Measurements from ENCODE around the gene GALNT17.

GALNT17 gene

GRCh38 chr7:71236230-71237105, 104.5 kb downstream of the GALNT17 start:
- Histone ChIP-seq H3K9ac (no peak overlapping the region), H3K27ac (no peak overlapping the region), H3K4me2 (no peak overlapping the region), H3K27me3 (no peaks in the 10 kb centered on the region), H3K4me1 (no peaks in the 10 kb centered on the region), H3K36me3 (no peaks in the 10 kb centered on the region), H3K4me3 (no peak overlapping the region), H3K9me3 (replicated peaks in 1 of 11) (peaks cover 2 to 14% (median 8%) of the 10 kb centered on the region in 11 experiments; a peak in 12 of 22 replicates), H4K20me1 (no peaks in the 10 kb centered on the region)
- no peak for TF ChIP-seq Cebpa-rat (IDR thresholded peaks at IDR 0.05)

DNA sequence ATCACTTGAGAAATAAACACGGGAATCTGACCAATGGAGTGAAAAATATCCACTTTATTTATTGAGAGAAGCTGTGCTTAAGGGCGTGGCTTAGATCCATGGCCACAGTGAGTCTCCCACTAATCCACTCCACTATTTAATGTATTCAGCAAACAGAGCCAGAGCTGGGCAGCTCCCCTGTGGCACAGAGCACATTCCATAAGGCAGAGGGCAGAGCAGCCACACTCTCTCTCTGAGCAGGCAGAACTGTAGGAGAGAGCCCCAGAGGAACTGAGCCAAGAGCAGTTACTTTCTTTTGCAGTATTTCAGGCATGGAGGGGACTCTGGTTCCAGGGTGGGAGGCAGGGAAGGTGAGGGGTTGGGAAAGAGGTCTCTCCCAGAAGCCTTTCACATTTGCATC, 106.0 kb downstream of the GALNT17 start:
- no peaks in the 10 kb centered on the region for H4K20me1 ChIP-seq
- H3K4me1 ChIP-seq = no peaks in the 10 kb centered on the region
- no peaks in the 10 kb centered on the region for H3K36me3 ChIP-seq
- no peak overlapping the region for H3K27ac ChIP-seq
- no peak overlapping the region for H3K4me3 ChIP-seq
- H3K27me3 ChIP-seq = no peaks in the 10 kb centered on the region
- no peak overlapping the region for H3K9ac ChIP-seq
- peaks cover 0 to 7% (median 0%) of the 10 kb centered on the region in 11 experiments; a peak in 9 of 22 replicates for H3K9me3 ChIP-seq (replicated peaks in 1 of 11)
- TF ChIP-seq Cebpa-rat (IDR thresholded peaks at IDR 0.05) = no peak
- H3K4me2 ChIP-seq = no peak overlapping the region

GRCh38 chr7:71238581-71239295, 106.8 kb downstream of the GALNT17 start:
- Histone ChIP-seq H3K9ac (no peak overlapping the region), H3K4me1 (no peaks in the 10 kb centered on the region), H4K20me1 (no peaks in the 10 kb centered on the region), H3K27me3 (no peaks in the 10 kb centered on the region), H3K4me3 (no peak overlapping the region), H3K27ac (no peak overlapping the region), H3K36me3 (no peaks in the 10 kb centered on the region), H3K4me2 (no peak overlapping the region), H3K9me3 (replicated peaks in 1 of 11) (peaks cover 0 to 7% (median 0%) of the 10 kb centered on the region in 11 experiments; a peak in 9 of 22 replicates)
- no peak for TF ChIP-seq Cebpa-rat (IDR thresholded peaks at IDR 0.05)

GRCh38 chr7:71239586-71240268, 107.8 kb downstream of the GALNT17 start:
- H3K4me2 ChIP-seq = no peak overlapping the region
- no peaks in the 10 kb centered on the region for H3K4me1 ChIP-seq
- no peak overlapping the region for H3K4me3 ChIP-seq
- no peaks in the 10 kb centered on the region for H3K27me3 ChIP-seq
- no peak for TF ChIP-seq Cebpa-rat (IDR thresholded peaks at IDR 0.05)
- peaks cover 0 to 7% (median 0%) of the 10 kb centered on the region in 11 experiments; a peak in 9 of 22 replicates for H3K9me3 ChIP-seq (replicated peaks in 1 of 11)
- H3K36me3 ChIP-seq = no peaks in the 10 kb centered on the region
- no peaks in the 10 kb centered on the region for H4K20me1 ChIP-seq
- H3K27ac ChIP-seq = no peak overlapping the region
- H3K9ac ChIP-seq = no peak overlapping the region

DNA sequence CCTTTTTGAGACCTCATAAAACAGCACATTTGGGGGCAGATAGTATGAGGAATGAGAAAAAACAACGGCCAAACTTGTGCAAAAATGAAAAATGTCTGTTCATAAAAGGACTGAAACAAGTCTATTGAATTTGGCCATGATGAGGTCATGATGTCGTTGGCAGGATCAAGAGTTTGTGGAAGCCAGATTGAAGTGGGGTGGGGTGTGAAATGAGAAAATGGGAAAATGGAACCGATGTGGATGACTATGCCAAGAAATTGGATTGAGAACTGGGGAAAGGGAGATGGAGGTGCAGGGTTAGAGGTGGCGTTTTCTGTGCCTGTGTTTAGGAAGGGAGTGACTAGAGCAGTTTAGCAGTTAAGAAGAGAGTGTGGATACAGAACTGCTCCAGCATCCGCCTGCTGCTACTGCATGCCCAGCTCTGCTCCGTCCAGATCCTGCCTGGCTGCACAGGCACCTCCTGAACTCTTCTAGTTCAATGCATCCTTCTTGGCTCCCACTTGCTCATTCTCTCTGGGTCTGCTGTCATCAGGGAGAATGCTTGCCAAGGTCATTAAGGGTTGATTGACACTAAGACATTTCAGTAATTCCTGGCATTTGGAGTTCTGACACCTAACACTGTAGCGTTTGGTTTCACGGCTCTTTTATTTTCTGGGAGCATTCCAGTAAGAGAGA, 111.9 kb downstream of the GALNT17 start:
- H3K4me2 ChIP-seq = no peak overlapping the region
- no peak for TF ChIP-seq Cebpa-rat (IDR thresholded peaks at IDR 0.05)
- H3K4me1 ChIP-seq = no peaks in the 10 kb centered on the region
- no peaks in the 10 kb centered on the region for H3K27me3 ChIP-seq
- H4K20me1 ChIP-seq = no peaks in the 10 kb centered on the region
- no peaks in the 10 kb centered on the region for H3K36me3 ChIP-seq
- no peak overlapping the region for H3K27ac ChIP-seq
- no peak overlapping the region for H3K4me3 ChIP-seq
- peaks cover 0 to 7% (median 0%) of the 10 kb centered on the region in 11 experiments; a peak in 9 of 22 replicates for H3K9me3 ChIP-seq (replicated peaks in 1 of 11)
- no peak overlapping the region for H3K9ac ChIP-seq

DNA sequence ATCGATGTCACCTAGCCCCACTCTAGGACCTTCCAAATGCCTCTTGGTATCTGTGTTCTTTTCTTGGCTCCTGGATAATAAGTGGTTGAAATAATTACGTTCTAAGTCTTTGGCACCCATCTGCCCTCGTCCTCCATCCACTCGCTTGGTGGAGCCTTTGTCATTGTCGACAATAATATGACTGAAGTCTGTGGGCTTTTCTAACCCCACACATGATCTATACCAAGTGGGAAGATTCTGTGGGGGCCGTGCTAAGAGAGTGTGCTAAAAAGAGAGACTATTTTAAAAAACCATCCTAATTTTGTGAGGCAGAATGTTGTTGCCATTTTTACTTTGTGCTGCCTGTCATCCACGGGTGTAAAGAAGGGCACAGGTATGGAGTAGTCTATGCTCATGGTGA, 113.1 kb downstream of the GALNT17 start:
- Histone ChIP-seq H3K4me3 (no peak overlapping the region), H3K4me1 (no peaks in the 10 kb centered on the region), H4K20me1 (no peaks in the 10 kb centered on the region), H3K9me3 (replicated peaks in 1 of 11) (peaks cover 0 to 7% (median 0%) of the 10 kb centered on the region in 11 experiments; a peak in 9 of 22 replicates), H3K27me3 (no peaks in the 10 kb centered on the region), H3K9ac (no peak overlapping the region), H3K4me2 (no peak overlapping the region), H3K27ac (no peak overlapping the region), H3K36me3 (no peaks in the 10 kb centered on the region)
- TF ChIP-seq Cebpa-rat (IDR thresholded peaks at IDR 0.05) = no peak

- Histone ChIP-seq H3K9me3 (replicated peaks in 1 of 11) (peaks cover 12 to 29% (median 20%) of the 10 kb centered on the region in 11 experiments), H3K36me3 (no peaks in the 10 kb centered on the region), H3K27ac (no peak overlapping the region), H3K4me2 (no peak overlapping the region), H3K4me1 (peaks cover 0 to 5% (median 0%) of the 10 kb centered on the region in 10 experiments; a peak in 1 of 20 replicates), H3K27me3 (no peaks in the 10 kb centered on the region), H4K20me1 (no peaks in the 10 kb centered on the region), H3K9ac (no peak overlapping the region), H3K4me3 (no peak overlapping the region)
- no peak for TF ChIP-seq Cebpa-rat (IDR thresholded peaks at IDR 0.05)
Observed at GRCh38 chr7:71251706-71252105, 119.8 kb downstream of the GALNT17 start.

DNA sequence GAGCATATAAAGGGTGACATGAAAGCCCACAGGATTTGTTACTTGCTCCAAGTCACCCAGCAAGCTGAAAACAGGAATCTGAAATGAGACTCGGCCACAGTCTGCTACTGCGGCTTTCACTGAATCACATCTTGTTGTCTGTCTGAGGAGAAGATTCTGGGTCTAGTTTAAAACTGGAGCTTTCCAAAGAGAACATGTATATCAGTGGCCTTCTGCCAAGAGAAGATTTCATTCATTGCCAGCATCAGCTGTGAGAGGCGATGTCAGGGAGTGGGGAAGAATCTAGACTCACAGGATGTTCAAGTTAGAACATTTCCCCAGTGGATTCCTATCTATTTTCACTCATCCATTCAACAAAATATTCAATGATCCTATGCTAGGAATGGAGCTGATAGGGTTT, 122.8 kb downstream of the GALNT17 start:
- peaks cover 18 to 43% (median 31%) of the 10 kb centered on the region in 11 experiments for H3K9me3 ChIP-seq (replicated peaks in 1 of 11)
- H3K4me1 ChIP-seq = peaks cover 0 to 5% (median 0%) of the 10 kb centered on the region in 10 experiments; a peak in 1 of 20 replicates
- H3K36me3 ChIP-seq = no peaks in the 10 kb centered on the region
- no peak for TF ChIP-seq Cebpa-rat (IDR thresholded peaks at IDR 0.05)
- H3K27ac ChIP-seq = no peak overlapping the region
- no peaks in the 10 kb centered on the region for H3K27me3 ChIP-seq
- H3K9ac ChIP-seq = no peak overlapping the region
- no peak overlapping the region for H3K4me2 ChIP-seq
- H4K20me1 ChIP-seq = no peaks in the 10 kb centered on the region
- H3K4me3 ChIP-seq = no peak overlapping the region

All from BLaER1 treated with 17β-estradiol and CSF1 and Interleukin-3, amounts not matched to agents 10 nM and 100 nM (cell line).